Omental fat pad (tissue), 4 donors: Measurements from ENCODE around the gene COLQ. TPM values are rescaled to one million over a fixed set of nuclear protein-coding genes. Genes with fewer than 3 reads are reported as not detected.

ENCODE experiments used
- ATAC-seq: fragments of 150-250 bp; one replicate; pipeline ENCODE4 v1.9.1; 2016; ENCODE audit warnings: mild to moderate bottlenecking, moderate library complexity; ENCODE audit not compliant: low FRiP score
- DNase-seq: peaks from one replicate; pipeline ENCODE4 v3.0.0-alpha.2; 2019; ENCODE audit warnings: low spot score
- CTCF ChIP-seq, 3 donors: fragments of 450-650 bp; IDR thresholded peaks; one replicate each; pipeline ENCODE4 v1.5.1; 2016 to 2017; ENCODE audit warnings: antibody characterized with exemption in 3 of 3, mild to moderate bottlenecking in 3 of 3, moderate library complexity in 2 of 3
- total RNA-seq, 4 donors: library from RNA; depleted of rRNA; stranded (reverse); fragments of >200 nt; gene quantifications; one replicate each; pipeline ENCODE4 v1.1.0, GENCODE V29; 2016

The COLQ gene
- total RNA-seq, 4 donors from 2014 or later, result 1.2 to 3.9 (median 1.9) TPM

GRCh38 chr3:15551902-15552301, 30.4 kb upstream of the COLQ start:
- no peak for TF ChIP-seq CTCF (IDR thresholded peaks at IDR 0.05)
- ATAC-seq (no peak), DNase-seq (no peak)

GRCh38 chr3:15549846-15550245, 28.3 kb upstream of the COLQ start:
- DNase-seq (no peak), ATAC-seq (no peak)
- no peak for TF ChIP-seq CTCF (IDR thresholded peaks at IDR 0.05)

GRCh38 chr3:15542614-15543013, 21.1 kb upstream of the COLQ start:
- ATAC-seq (no peak), DNase-seq (no peak)

GRCh38 chr3:15541371-15541770, 19.9 kb upstream of the COLQ start:
- TF ChIP-seq CTCF (IDR thresholded peaks at IDR 0.05), result no peak
- ATAC-seq, result no peak
- DNase-seq, result no peak

More at GRCh38 chr3:15542614-15543013, 21.1 kb upstream of the COLQ start:
- TF ChIP-seq CTCF (IDR thresholded peaks at IDR 0.05), result no peak

GRCh38 chr3:15539066-15539465, 17.6 kb upstream of the COLQ start:
- TF ChIP-seq CTCF (IDR thresholded peaks at IDR 0.05), result no peak
- DNase-seq (no peak), ATAC-seq (no peak)

- DNase-seq (no peak), ATAC-seq (no peak)
These were observed 16.8 kb upstream of the COLQ start for GRCh38 chr3:15538345-15538744.

More at GRCh38 chr3:15538345-15538744, 16.8 kb upstream of the COLQ start:
- no peak for TF ChIP-seq CTCF (IDR thresholded peaks at IDR 0.05)
